ENCODE data around the gene SLC2A8. TPM values are rescaled to one million over a fixed set of nuclear protein-coding genes. Genes with fewer than 3 reads are reported as not detected.

SLC2A8 gene
- total and polyA plus RNA-seq, 3 experiments from 2014 or later: 4.5 to 7.7 (median 6.2) TPM

- H3K36me3 ChIP-seq (ENCODE audit: insufficient read depth, low read length): no peaks in the 10 kb centered on the region
- H3K27ac ChIP-seq (ENCODE audit: low read depth, low read length): no peak overlapping the region
- H3K4me1 ChIP-seq (ENCODE audit: insufficient read depth, low read length): no peaks in the 10 kb centered on the region
- Mint-ChIP-seq H3K9me3 (no peaks in the 10 kb centered on the region), H3K4me1 (peaks cover 0 to 5% (median 0%) of the 10 kb centered on the region in 3 donors), H3K36me3 (peaks cover 0 to 1% (median 0%) of the 10 kb centered on the region in 3 donors), H3K27ac (no peak overlapping the region), H3K4me3 (no peak overlapping the region), H3K27me3 (peaks cover 0 to 11% of the 10 kb centered on the region in 2 donors)
- H3K27me3 ChIP-seq (ENCODE audit: insufficient read depth, low read length, poor library complexity, severe bottlenecking): no peaks in the 10 kb centered on the region
- CTCF ChIA-PET: no interaction called here
- no peak overlapping the region for H3K4me3 ChIP-seq (ENCODE audit: low read length)
- POLR2A ChIA-PET: no interaction called here
- H3K9me3 ChIP-seq (ENCODE audit: low read length): no peaks in the 10 kb centered on the region
- no peak for DNase-seq
These were observed 38.9 kb upstream of the SLC2A8 start for GRCh38 chr9:127358023-127358535.

GRCh38 chr9:127358770-127359169 is 38.2 kb upstream of the SLC2A8 start:
- no peaks in the 10 kb centered on the region for H3K4me1 ChIP-seq (ENCODE audit: insufficient read depth, low read length)
- Mint-ChIP-seq H3K27ac (no peak overlapping the region), H3K4me3 (no peak overlapping the region), H3K27me3 (peaks cover 0 to 11% of the 10 kb centered on the region in 2 donors), H3K4me1 (peaks cover 0 to 5% (median 0%) of the 10 kb centered on the region in 3 donors), H3K9me3 (no peaks in the 10 kb centered on the region), H3K36me3 (peaks cover 0 to 1% (median 0%) of the 10 kb centered on the region in 3 donors)
- H3K4me3 ChIP-seq (ENCODE audit: low read length): no peak overlapping the region
- ChIA-PET CTCF (interaction anchor here (1.0 kb wide), 1 partner anchor 9 kb away, joined by 3 read pairs; no protein-coding TSS in a partner anchor), POLR2A (interaction anchor here (0.6 kb wide), 1 partner anchor 30 kb away, joined by 6 read pairs; no protein-coding TSS in a partner anchor)
- no peaks in the 10 kb centered on the region for H3K27me3 ChIP-seq (ENCODE audit: insufficient read depth, low read length, poor library complexity, severe bottlenecking)
- no peak overlapping the region for H3K27ac ChIP-seq (ENCODE audit: low read depth, low read length)
- no peaks in the 10 kb centered on the region for H3K36me3 ChIP-seq (ENCODE audit: insufficient read depth, low read length)
- H3K9me3 ChIP-seq (ENCODE audit: low read length): no peaks in the 10 kb centered on the region
- DNase-seq: no peak

- DNase-seq: no peak
- no peaks in the 10 kb centered on the region for H3K9me3 Mint-ChIP-seq
- H3K4me3 ChIP-seq (ENCODE audit: low read length): no peak overlapping the region
- CTCF ChIA-PET: no interaction called here
- peaks cover 0 to 3% (median 0%) of the 10 kb centered on the region in 3 donors for H3K36me3 Mint-ChIP-seq
- H3K9me3 ChIP-seq (ENCODE audit: low read length): no peaks in the 10 kb centered on the region
- H3K4me3 Mint-ChIP-seq: no peak overlapping the region
- peaks cover 0 to 5% (median 0%) of the 10 kb centered on the region in 3 donors for H3K4me1 Mint-ChIP-seq
- no peak overlapping the region for H3K27ac ChIP-seq (ENCODE audit: low read depth, low read length)
- H3K27me3 Mint-ChIP-seq: peaks cover 0 to 2% of the 10 kb centered on the region in 2 donors
- no peaks in the 10 kb centered on the region for H3K4me1 ChIP-seq (ENCODE audit: insufficient read depth, low read length)
- H3K27me3 ChIP-seq (ENCODE audit: insufficient read depth, low read length, poor library complexity, severe bottlenecking): no peaks in the 10 kb centered on the region
- POLR2A ChIA-PET: no interaction called here
- no peak overlapping the region for H3K27ac Mint-ChIP-seq
- no peaks in the 10 kb centered on the region for H3K36me3 ChIP-seq (ENCODE audit: insufficient read depth, low read length)
These were observed 36.7 kb upstream of the SLC2A8 start for GRCh38 chr9:127360250-127360649.

GRCh38 chr9:127360829-127361228 is 36.1 kb upstream of the SLC2A8 start:
- H3K36me3 Mint-ChIP-seq: peaks cover 0 to 3% (median 0%) of the 10 kb centered on the region in 3 donors
- POLR2A ChIA-PET: no interaction called here

GRCh38 chr9:127361561-127361960 is 35.4 kb upstream of the SLC2A8 start:
- Mint-ChIP-seq H3K9me3 (no peaks in the 10 kb centered on the region), H3K27me3 (no peaks in the 10 kb centered on the region), H3K27ac (no peak overlapping the region), H3K4me1 (peaks cover 0 to 5% (median 0%) of the 10 kb centered on the region in 3 donors), H3K36me3 (peaks cover 0 to 5% (median 0%) of the 10 kb centered on the region in 3 donors), H3K4me3 (peak overlapping the region in 1 of 7 donors; percentile 69)
- DNase-seq: no peak
- Histone ChIP-seq H3K4me3 (ENCODE audit: low read length) (no peak overlapping the region), H3K36me3 (ENCODE audit: insufficient read depth, low read length) (no peaks in the 10 kb centered on the region), H3K9me3 (ENCODE audit: low read length) (no peaks in the 10 kb centered on the region), H3K4me1 (ENCODE audit: insufficient read depth, low read length) (no peaks in the 10 kb centered on the region), H3K27me3 (ENCODE audit: insufficient read depth, low read length, poor library complexity, severe bottlenecking) (no peaks in the 10 kb centered on the region), H3K27ac (ENCODE audit: low read depth, low read length) (no peak overlapping the region)
- POLR2A ChIA-PET: no interaction called here
- CTCF ChIA-PET: no interaction called here

More at GRCh38 chr9:127360829-127361228, 36.1 kb upstream of the SLC2A8 start:
- no peak overlapping the region for H3K4me3 ChIP-seq (ENCODE audit: low read length)
- H3K27ac ChIP-seq (ENCODE audit: low read depth, low read length): no peak overlapping the region
- no peak overlapping the region for H3K27ac Mint-ChIP-seq
- no peaks in the 10 kb centered on the region for H3K36me3 ChIP-seq (ENCODE audit: insufficient read depth, low read length)
- no peak for DNase-seq
- H3K27me3 Mint-ChIP-seq: no peaks in the 10 kb centered on the region
- peaks cover 0 to 5% (median 0%) of the 10 kb centered on the region in 3 donors for H3K4me1 Mint-ChIP-seq
- H3K4me1 ChIP-seq (ENCODE audit: insufficient read depth, low read length): no peaks in the 10 kb centered on the region
- no peaks in the 10 kb centered on the region for H3K9me3 ChIP-seq (ENCODE audit: low read length)
- no peaks in the 10 kb centered on the region for H3K9me3 Mint-ChIP-seq
- H3K4me3 Mint-ChIP-seq: no peak overlapping the region
- no peaks in the 10 kb centered on the region for H3K27me3 ChIP-seq (ENCODE audit: insufficient read depth, low read length, poor library complexity, severe bottlenecking)
- CTCF ChIA-PET: no interaction called here

GRCh38 chr9:127362829-127363228 is 34.1 kb upstream of the SLC2A8 start:
- Mint-ChIP-seq H3K36me3 (peaks cover 0 to 5% (median 0%) of the 10 kb centered on the region in 3 donors), H3K27me3 (peaks cover 0 to 3% of the 10 kb centered on the region in 2 donors), H3K9me3 (no peaks in the 10 kb centered on the region), H3K4me3 (no peak overlapping the region), H3K4me1 (peaks cover 0 to 5% (median 0%) of the 10 kb centered on the region in 3 donors), H3K27ac (no peak overlapping the region)
- no peak for DNase-seq
- no peak overlapping the region for H3K27ac ChIP-seq (ENCODE audit: low read depth, low read length)
- no peaks in the 10 kb centered on the region for H3K9me3 ChIP-seq (ENCODE audit: low read length)
- ChIA-PET CTCF (interaction anchor here (0.6 kb wide), 1 partner anchor 58 kb away, joined by 3 read pairs; no protein-coding TSS in a partner anchor), POLR2A (no interaction called here)
- no peaks in the 10 kb centered on the region for H3K27me3 ChIP-seq (ENCODE audit: insufficient read depth, low read length, poor library complexity, severe bottlenecking)
- no peaks in the 10 kb centered on the region for H3K36me3 ChIP-seq (ENCODE audit: insufficient read depth, low read length)
- no peaks in the 10 kb centered on the region for H3K4me1 ChIP-seq (ENCODE audit: insufficient read depth, low read length)
- H3K4me3 ChIP-seq (ENCODE audit: low read length): no peak overlapping the region

- Mint-ChIP-seq H3K9me3 (no peaks in the 10 kb centered on the region), H3K4me3 (no peak overlapping the region), H3K4me1 (peaks cover 0 to 5% (median 0%) of the 10 kb centered on the region in 3 donors), H3K27me3 (peaks cover 12 to 23% of the 10 kb centered on the region in 2 donors), H3K27ac (no peak overlapping the region), H3K36me3 (peaks cover 0 to 5% (median 0%) of the 10 kb centered on the region in 3 donors)
- POLR2A ChIA-PET: no interaction called here
- Histone ChIP-seq H3K9me3 (ENCODE audit: low read length) (no peaks in the 10 kb centered on the region), H3K4me1 (ENCODE audit: insufficient read depth, low read length) (no peaks in the 10 kb centered on the region), H3K36me3 (ENCODE audit: insufficient read depth, low read length) (no peaks in the 10 kb centered on the region), H3K27ac (ENCODE audit: low read depth, low read length) (no peak overlapping the region), H3K4me3 (ENCODE audit: low read length) (no peak overlapping the region), H3K27me3 (ENCODE audit: insufficient read depth, low read length, poor library complexity, severe bottlenecking) (peaks cover 9% of the 10 kb centered on the region)
- no peak for DNase-seq
- CTCF ChIA-PET: no interaction called here
These were observed 31.5 kb upstream of the SLC2A8 start for GRCh38 chr9:127365461-127365860.

GRCh38 chr9:127366594-127366993 is 30.4 kb upstream of the SLC2A8 start:
- no peaks in the 10 kb centered on the region for H3K9me3 ChIP-seq (ENCODE audit: low read length)
- H3K27ac ChIP-seq (ENCODE audit: low read depth, low read length): no peak overlapping the region
- Mint-ChIP-seq H3K9me3 (no peaks in the 10 kb centered on the region), H3K4me3 (no peak overlapping the region), H3K27ac (no peak overlapping the region), H3K27me3 (peaks cover 21 to 33% of the 10 kb centered on the region in 2 donors), H3K4me1 (peaks cover 0 to 2% (median 0%) of the 10 kb centered on the region in 3 donors), H3K36me3 (peaks cover 0 to 5% (median 0%) of the 10 kb centered on the region in 3 donors)
- H3K4me1 ChIP-seq (ENCODE audit: insufficient read depth, low read length): no peaks in the 10 kb centered on the region
- no peak overlapping the region for H3K4me3 ChIP-seq (ENCODE audit: low read length)
- ChIA-PET POLR2A (no interaction called here), CTCF (no interaction called here)
- H3K27me3 ChIP-seq (ENCODE audit: insufficient read depth, low read length, poor library complexity, severe bottlenecking): peaks cover 9% of the 10 kb centered on the region
- no peaks in the 10 kb centered on the region for H3K36me3 ChIP-seq (ENCODE audit: insufficient read depth, low read length)
- no peak for DNase-seq

Measured in CD8-positive, alpha-beta memory T cell (primary cell).